ENCODE measurements around the gene MACROD2.

- TF ChIP-seq POLR2AphosphoS5 (IDR thresholded peaks at IDR 0.05; ENCODE audit: low read depth, low read length) (no peak), SIN3A (IDR thresholded peaks at IDR 0.05; ENCODE audit: borderline replicate concordance, insufficient read depth, low read length) (no peak)
- TF ChIP-seq, protein P1, sequence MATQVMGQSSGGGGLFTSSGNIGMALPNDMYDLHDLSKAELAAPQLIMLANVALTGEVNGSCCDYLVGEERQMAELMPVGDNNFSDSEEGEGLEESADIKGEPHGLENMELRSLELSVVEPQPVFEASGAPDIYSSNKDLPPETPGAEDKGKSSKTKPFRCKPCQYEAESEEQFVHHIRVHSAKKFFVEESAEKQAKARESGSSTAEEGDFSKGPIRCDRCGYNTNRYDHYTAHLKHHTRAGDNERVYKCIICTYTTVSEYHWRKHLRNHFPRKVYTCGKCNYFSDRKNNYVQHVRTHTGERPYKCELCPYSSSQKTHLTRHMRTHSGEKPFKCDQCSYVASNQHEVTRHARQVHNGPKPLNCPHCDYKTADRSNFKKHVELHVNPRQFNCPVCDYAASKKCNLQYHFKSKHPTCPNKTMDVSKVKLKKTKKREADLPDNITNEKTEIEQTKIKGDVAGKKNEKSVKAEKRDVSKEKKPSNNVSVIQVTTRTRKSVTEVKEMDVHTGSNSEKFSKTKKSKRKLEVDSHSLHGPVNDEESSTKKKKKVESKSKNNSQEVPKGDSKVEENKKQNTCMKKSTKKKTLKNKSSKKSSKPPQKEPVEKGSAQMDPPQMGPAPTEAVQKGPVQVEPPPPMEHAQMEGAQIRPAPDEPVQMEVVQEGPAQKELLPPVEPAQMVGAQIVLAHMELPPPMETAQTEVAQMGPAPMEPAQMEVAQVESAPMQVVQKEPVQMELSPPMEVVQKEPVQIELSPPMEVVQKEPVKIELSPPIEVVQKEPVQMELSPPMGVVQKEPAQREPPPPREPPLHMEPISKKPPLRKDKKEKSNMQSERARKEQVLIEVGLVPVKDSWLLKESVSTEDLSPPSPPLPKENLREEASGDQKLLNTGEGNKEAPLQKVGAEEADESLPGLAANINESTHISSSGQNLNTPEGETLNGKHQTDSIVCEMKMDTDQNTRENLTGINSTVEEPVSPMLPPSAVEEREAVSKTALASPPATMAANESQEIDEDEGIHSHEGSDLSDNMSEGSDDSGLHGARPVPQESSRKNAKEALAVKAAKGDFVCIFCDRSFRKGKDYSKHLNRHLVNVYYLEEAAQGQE (IDR thresholded peaks at IDR 0.05; ENCODE audit: insufficient read depth in 1 of 2, low read depth in 2 of 2, low read length in 2 of 2), result no peak
These were observed 1075.9 kb downstream of the MACROD2 start for GRCh38 chr20:15071085-15071808.
